Measurements from ENCODE around the gene NSD2. TPM values are rescaled to one million over a fixed set of nuclear protein-coding genes. Genes with fewer than 3 reads are reported as not detected.

NSD2 gene
- total and polyA plus RNA-seq, 9 of the 15 experiments (the other 6 are each of a cell fraction or from before 2014, with no cell fraction given), result 6.4 to 126 (median 58.8) TPM

DNA sequence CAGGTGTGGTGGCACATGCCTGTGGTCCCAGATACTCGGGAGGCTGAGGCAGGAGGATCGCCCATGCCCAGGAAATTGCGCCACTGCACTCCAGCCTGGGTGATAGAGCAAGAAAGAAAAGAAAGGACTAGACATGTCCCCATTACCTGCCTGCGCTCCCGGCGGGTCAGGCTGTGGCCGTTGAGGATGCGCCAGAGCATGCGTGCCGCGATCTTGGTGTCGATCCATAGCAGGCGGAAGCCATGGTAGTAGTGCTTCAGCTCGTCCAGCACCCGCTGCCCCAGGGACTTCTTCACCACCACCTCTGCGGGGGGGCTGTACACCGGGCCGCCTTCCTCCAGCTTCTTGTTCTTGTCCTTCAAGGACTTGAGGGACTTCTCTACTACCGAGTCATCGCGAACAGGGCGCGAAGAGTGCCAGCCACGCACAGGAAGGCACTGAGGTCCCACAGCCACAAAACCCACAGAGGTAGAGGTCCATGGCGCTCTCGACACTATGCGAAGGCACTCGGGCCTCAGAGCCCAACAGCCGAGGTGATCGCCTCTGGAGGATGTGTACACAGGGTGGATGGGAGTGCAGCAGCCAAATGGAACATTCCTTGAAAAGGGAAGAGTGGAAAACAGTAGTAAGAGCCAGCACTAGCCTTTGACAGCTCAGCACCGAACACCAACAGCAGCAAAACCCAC is 29.8 kb upstream of the NSD2 start:
- CTCF ChIA-PET (ENCODE audit: low intra/inter-chr PET ratio), result no interaction called here
- Histone ChIP-seq H3K27ac (ENCODE audit: extremely low read depth, low read depth, low read length) (no peak overlapping the region), H3K4me2 (ENCODE audit: insufficient read depth, low read length) (no peak overlapping the region), H3K27me3 (ENCODE audit: control insufficient read depth in 2 of 2, insufficient read depth in 2 of 2, low read length in 2 of 2) (no peaks in the 10 kb centered on the region), H3K36me3 (ENCODE audit: control insufficient read depth, insufficient read depth, low read length) (peaks cover 89% of the 10 kb centered on the region), H3K4me1 (replicated peaks in 1 of 2; ENCODE audit: control insufficient read depth in 2 of 2, insufficient read depth in 2 of 2, low read length in 2 of 2) (peaks cover 0 to 4% of the 10 kb centered on the region in 2 experiments; a peak in 1 of 5 replicates), H3K9me3 (replicated peaks; ENCODE audit: control insufficient read depth, insufficient read depth, low read depth, low read length) (no peaks in the 10 kb centered on the region), H3K9me1 (ENCODE audit: control insufficient read depth, insufficient read depth, low read length) (peaks cover 2% of the 10 kb centered on the region), H3K4me3 (no peak overlapping the region), H4K20me1 (replicated peaks; ENCODE audit: control insufficient read depth, insufficient read depth, low read length) (peaks cover 17% of the 10 kb centered on the region), H3K9ac (ENCODE audit: insufficient read depth in 1 of 2, low read depth in 2 of 2, low read length in 2 of 2) (no peak overlapping the region), H3K79me2 (ENCODE audit: control insufficient read depth, insufficient read depth, low read length) (peaks cover 44% of the 10 kb centered on the region), H2AFZ (ENCODE audit: low read depth, low read length) (no peak overlapping the region)
- POLR2A ChIA-PET, result interaction anchor here (0.6 kb wide), 1 partner anchor 10 kb away, joined by 3 read pairs; no protein-coding TSS in a partner anchor
- FAIRE-seq (no peak), DNase-seq (ENCODE audit: extremely low read depth in 1 of 4, low spot score in 3 of 4) (no peak), ATAC-seq (no peak)
- TF ChIP-seq ZBTB33 (CRISPR knock-in tag; IDR thresholded peaks at IDR 0.05) (0 out of 2 replicates have a peak, but pooled peaks have one; percentile 24), NR2F6 (CRISPR knock-in tag; IDR thresholded peaks at IDR 0.05) (no peak), MLLT1 (IDR thresholded peaks at IDR 0.05) (no peak)
- BruUV-seq (replicated peaks), result no TSS peak
- WGBS (ENCODE audit: insufficient coverage, low coverage, missing lambda C conversion rate), result 93% methylated on average over 25 of the region's 31 CpGs
- intact Hi-C loops (cut with micrococcal nuclease), result no loop called here
- in situ Hi-C loops (cut with MboI), result no loop called here

All from K562 (cell line).